ENCODE results near the gene PPP1R11. TPM values are rescaled to one million over a fixed set of nuclear protein-coding genes. Genes with fewer than 3 reads are reported as not detected.

PPP1R11 gene
- total RNA-seq, 1 donor: 23.7 TPM

DNA sequence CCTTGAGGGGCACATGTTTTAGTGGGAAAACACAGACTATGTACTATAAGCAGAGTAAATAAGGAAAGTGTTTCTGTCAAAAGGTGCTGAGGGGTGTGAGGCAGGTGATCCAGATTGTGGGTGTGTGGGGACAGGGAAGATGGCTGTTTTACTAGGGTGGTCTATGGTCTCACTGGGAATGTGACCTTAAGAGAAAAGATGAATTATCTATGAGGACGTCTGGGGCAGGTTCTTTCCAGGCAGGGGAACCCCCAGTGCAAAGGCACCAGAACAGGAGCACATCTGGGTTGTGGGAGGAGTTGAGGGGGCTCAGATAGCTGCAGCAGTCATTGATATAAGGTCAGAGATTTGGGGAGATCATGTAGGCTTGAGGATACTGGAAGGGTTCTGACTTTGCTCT, 24.1 kb upstream of the PPP1R11 start:
- DNase-seq (ENCODE audit: low read depth): no peak
- no peak for TF ChIP-seq CTCF (IDR thresholded peaks at IDR 0.05; ENCODE audit: insufficient read depth, low read depth, low read length)
- no peak overlapping the region for H3K4me3 ChIP-seq (ENCODE audit: low read depth, low read length)

GRCh38 chr6:30043744-30044143, 23.3 kb upstream of the PPP1R11 start:
- no peak for DNase-seq (ENCODE audit: low read depth)
- no peak overlapping the region for H3K4me3 ChIP-seq (ENCODE audit: low read depth, low read length)
- no peak for TF ChIP-seq CTCF (IDR thresholded peaks at IDR 0.05; ENCODE audit: insufficient read depth, low read depth, low read length)

DNA sequence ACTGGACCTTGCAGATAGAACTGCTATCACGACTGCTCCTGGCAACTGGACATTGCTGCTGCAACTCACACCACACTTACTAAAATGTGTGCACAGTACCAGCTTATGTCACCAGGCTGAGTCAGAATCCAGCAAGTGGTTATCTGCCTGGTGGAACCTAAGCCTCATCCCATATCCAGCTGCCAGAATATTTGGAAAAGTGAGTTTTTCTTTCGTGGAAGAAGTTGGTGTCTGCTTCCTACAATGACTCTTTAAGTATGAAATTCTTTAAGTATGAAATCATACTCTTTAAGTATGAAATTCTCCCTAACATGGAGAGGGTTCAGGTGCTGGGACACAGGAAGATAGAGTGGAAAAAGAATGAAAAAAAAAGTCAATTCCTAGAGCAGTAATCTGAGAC, 22.4 kb upstream of the PPP1R11 start:
- no peak overlapping the region for H3K4me3 ChIP-seq (ENCODE audit: low read depth, low read length)
- peak; percentile 34 for DNase-seq (ENCODE audit: low read depth)
- TF ChIP-seq CTCF (IDR thresholded peaks at IDR 0.05; ENCODE audit: insufficient read depth, low read depth, low read length): no peak

- DNase-seq (ENCODE audit: low read depth): no peak
- TF ChIP-seq CTCF (IDR thresholded peaks at IDR 0.05; ENCODE audit: insufficient read depth, low read depth, low read length): no peak
- H3K4me3 ChIP-seq (ENCODE audit: low read depth, low read length): no peak overlapping the region
Observed at GRCh38 chr6:30047220-30047619, 19.8 kb upstream of the PPP1R11 start.

DNA sequence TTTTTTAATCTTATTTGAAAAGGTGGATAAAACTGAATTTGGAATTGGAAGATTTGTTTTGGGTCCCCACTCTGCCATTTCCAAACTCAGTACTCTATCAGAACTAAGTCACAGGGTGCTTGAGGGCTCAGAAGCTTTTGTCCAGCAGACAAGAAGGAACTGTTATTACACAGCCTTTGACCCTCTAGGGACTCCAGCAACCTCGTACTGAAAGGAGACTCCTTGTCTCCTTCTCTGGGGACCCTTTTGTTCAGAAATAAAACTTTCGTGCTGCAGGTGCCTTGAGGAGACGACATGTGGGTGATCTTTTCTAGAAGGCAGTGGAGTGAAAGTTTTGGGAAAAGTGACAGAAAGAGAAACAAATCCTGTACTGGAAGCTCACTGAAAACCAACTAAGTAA, 13.3 kb upstream of the PPP1R11 start:
- no peak for TF ChIP-seq CTCF (IDR thresholded peaks at IDR 0.05; ENCODE audit: insufficient read depth, low read depth, low read length)
- DNase-seq (ENCODE audit: low read depth): no peak
- H3K4me3 ChIP-seq (ENCODE audit: low read depth, low read length): no peak overlapping the region

DNA sequence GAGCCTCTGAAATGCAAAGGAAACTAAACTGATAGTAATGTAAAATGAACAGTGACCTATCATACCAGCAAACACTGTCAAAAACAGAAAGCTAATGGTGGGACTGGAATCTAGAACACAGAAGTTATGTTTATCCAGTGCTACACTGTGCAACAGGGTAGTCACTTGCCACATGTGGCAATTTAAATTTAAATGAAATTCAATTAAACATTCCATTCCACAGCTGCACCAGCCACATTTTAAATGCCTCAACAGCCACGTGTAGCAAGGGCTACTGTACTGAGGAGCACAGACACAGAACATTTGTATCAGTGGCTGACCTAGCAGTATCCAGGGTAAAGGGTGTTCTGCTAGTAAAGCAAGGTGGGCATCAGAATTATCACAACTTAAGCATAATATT, 11.5 kb upstream of the PPP1R11 start:
- H3K4me3 ChIP-seq (ENCODE audit: low read depth, low read length): no peak overlapping the region
- no peak for TF ChIP-seq CTCF (IDR thresholded peaks at IDR 0.05; ENCODE audit: insufficient read depth, low read depth, low read length)
- DNase-seq (ENCODE audit: low read depth): no peak

- TF ChIP-seq CTCF (IDR thresholded peaks at IDR 0.05; ENCODE audit: insufficient read depth, low read depth, low read length): no peak
- DNase-seq (ENCODE audit: low read depth): peak; percentile 51
- peak overlapping the region; percentile 96 for H3K4me3 ChIP-seq (ENCODE audit: low read depth, low read length)
Observed at GRCh38 chr6:30060606-30061091, 6.3 kb upstream of the PPP1R11 start.

All from fibroblast of villous mesenchyme (primary cell).